ENCODE measurements around the gene MROH2B.
A peak's percentile ranks its signal among the peaks of the same experiment; 100 is the strongest.

- no peak for TF ChIP-seq CTCF (IDR thresholded peaks at IDR 0.05)
- TF ChIP-seq POLR2AphosphoS5 (IDR thresholded peaks at IDR 0.05) = peak; percentile 56 to 91 (median 83)
- no peak for TF ChIP-seq POLR2A (IDR thresholded peaks at IDR 0.05)
These were observed 79.8 kb downstream of the MROH2B start for GRCh38 chr5:40991168-40991980.
